Glutamatergic neuron (in vitro differentiated cells): ENCODE results near the gene RET. TPM values are rescaled to one million over a fixed set of nuclear protein-coding genes. Genes with fewer than 3 reads are reported as not detected.

Source experiments
- DNase-seq: peaks from one replicate; pipeline ENCODE4 v3.0.0; 2022
- H3K27ac Mint-ChIP-seq: one replicate; pipeline ENCODE4 v1.8.0; 2020; ENCODE audit warnings: mild to moderate bottlenecking, mixed read lengths, inconsistent platforms; ENCODE audit not compliant: unreplicated experiment
- H3K27me3 Mint-ChIP-seq: one replicate; pipeline ENCODE4 v1.8.0; 2020; ENCODE audit warnings: mild to moderate bottlenecking, moderate library complexity, mixed read lengths, inconsistent platforms; ENCODE audit not compliant: unreplicated experiment
- H3K36me3 Mint-ChIP-seq: one replicate; pipeline ENCODE4 v1.8.0; 2020; ENCODE audit warnings: mild to moderate bottlenecking, mixed read lengths, inconsistent platforms; ENCODE audit not compliant: unreplicated experiment
- H3K4me1 Mint-ChIP-seq: one replicate; pipeline ENCODE4 v1.8.0; 2020; ENCODE audit warnings: mild to moderate bottlenecking, low read depth, mixed read lengths, inconsistent platforms; ENCODE audit not compliant: unreplicated experiment
- H3K4me3 Mint-ChIP-seq: one replicate; pipeline ENCODE4 v1.8.0; 2020; ENCODE audit warnings: mild to moderate bottlenecking, mixed read lengths, inconsistent platforms; ENCODE audit not compliant: unreplicated experiment
- H3K9me3 Mint-ChIP-seq: one replicate; pipeline ENCODE4 v1.8.0; 2020; ENCODE audit warnings: mild to moderate bottlenecking, moderate library complexity, mixed read lengths, inconsistent platforms; ENCODE audit not compliant: unreplicated experiment
- CTCF ChIP-seq: fragments of 200-600 bp; sonication (generic); IDR thresholded peaks from one replicate; pipeline ENCODE4 v1.5.0; 2021; ENCODE audit not compliant: partially characterized antibody, unreplicated experiment
- total RNA-seq: library from RNA; stranded (reverse); fragmentation: NEBNext Ultra II Directional; extraction: Animal tissue kit (Norgen Biotek cat#: 25700); gene quantifications from one replicate; pipeline ENCODE4 v1.2.1, GENCODE V29; 2021; ENCODE audit not compliant: unreplicated experiment

The RET gene
- total RNA-seq, 1 donor from 2014 or later, result 34.7 TPM

GRCh38 chr10:43076311-43076875 lies 476 bp upstream of the RET start:
- peaks cover 25% of the 10 kb centered on the region for H3K27me3 Mint-ChIP-seq
- no peak for TF ChIP-seq CTCF
- peak; percentile 68 for DNase-seq
- H3K27ac Mint-ChIP-seq, result no peak overlapping the region
- peak overlapping the region; percentile 67 for H3K4me3 Mint-ChIP-seq
- H3K36me3 Mint-ChIP-seq, result no peaks in the 10 kb centered on the region
- peaks cover 8% of the 10 kb centered on the region for H3K9me3 Mint-ChIP-seq
- peaks cover 8% of the 10 kb centered on the region for H3K4me1 Mint-ChIP-seq

DNA sequence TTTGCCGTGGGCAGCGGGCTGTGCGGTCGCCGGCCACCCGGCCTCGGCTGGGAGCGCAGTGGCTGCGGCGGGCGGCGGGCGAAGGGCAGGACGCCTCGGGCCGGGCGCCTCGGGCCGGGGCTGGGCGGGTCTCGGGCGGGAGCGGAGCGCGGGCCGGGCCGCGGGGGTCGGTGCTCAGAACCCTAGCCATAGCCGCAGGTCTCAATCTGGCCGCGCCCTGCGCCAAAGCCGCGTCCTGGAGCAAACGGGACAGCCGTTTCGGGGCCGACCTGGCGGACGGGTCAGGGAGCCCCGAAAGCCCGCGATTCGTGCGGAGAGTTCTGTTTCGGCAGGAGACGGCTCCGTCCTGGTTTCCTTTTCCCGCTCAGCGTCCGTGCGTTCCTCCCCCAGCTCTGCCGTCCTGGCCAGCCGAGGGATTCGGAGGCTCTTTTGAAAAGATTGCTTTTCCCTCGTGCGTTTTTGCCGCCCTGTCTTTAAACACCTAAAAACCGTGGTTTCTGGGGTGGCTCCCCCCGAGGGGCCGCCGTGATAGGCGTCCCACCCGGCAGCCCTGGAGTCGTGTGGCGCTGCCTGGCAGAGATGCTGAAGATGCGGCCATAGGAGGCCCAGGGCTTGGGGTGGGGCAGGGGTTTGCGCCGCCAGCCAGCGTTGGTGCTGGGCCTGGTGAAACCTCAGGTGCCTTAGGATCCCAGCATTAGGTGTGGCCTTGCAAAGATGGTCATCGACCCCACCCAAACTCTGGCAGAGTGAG lies 727 bp downstream of the RET start:
- no peaks in the 10 kb centered on the region for H3K36me3 Mint-ChIP-seq
- no peak for DNase-seq
- TF ChIP-seq CTCF, result peak; percentile 13
- H3K27me3 Mint-ChIP-seq, result peaks cover 22% of the 10 kb centered on the region
- H3K9me3 Mint-ChIP-seq, result peaks cover 8% of the 10 kb centered on the region
- H3K4me1 Mint-ChIP-seq, result peaks cover 4% of the 10 kb centered on the region
- H3K4me3 Mint-ChIP-seq, result peak overlapping the region; percentile 81
- H3K27ac Mint-ChIP-seq, result no peak overlapping the region

GRCh38 chr10:43078175-43078985 lies 1.5 kb downstream of the RET start:
- Mint-ChIP-seq H3K27me3 (peaks cover 22% of the 10 kb centered on the region), H3K9me3 (peaks cover 8% of the 10 kb centered on the region)
- TF ChIP-seq CTCF, result no peak

DNA sequence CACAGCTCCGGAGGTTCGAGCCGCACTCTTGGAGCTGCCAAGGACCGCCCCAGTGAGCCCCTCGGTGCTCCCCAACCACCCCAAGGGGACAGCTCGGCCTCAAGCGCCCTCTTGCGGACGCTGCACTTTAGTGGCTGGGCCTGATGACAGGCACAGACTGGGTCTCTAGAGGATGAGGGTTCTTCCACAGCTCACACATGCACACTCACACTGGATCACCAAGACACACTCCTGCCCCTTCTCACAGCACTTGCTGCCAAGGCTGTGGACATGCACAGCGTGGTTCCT lies 2.1 kb downstream of the RET start:
- Mint-ChIP-seq H3K4me3 (peak overlapping the region; percentile 52), H3K27me3 (peaks cover 21% of the 10 kb centered on the region), H3K27ac (no peak overlapping the region), H3K36me3 (no peaks in the 10 kb centered on the region), H3K9me3 (peaks cover 7% of the 10 kb centered on the region), H3K4me1 (peaks cover 4% of the 10 kb centered on the region)
- peak; percentile 85 for DNase-seq
- TF ChIP-seq CTCF, result peak; percentile 81

More at GRCh38 chr10:43078175-43078985, 1.5 kb downstream of the RET start:
- peak overlapping the region; percentile 62 for H3K27ac Mint-ChIP-seq
- DNase-seq, result no peak
- H3K4me1 Mint-ChIP-seq, result peaks cover 4% of the 10 kb centered on the region
- peak overlapping the region; percentile 74 for H3K4me3 Mint-ChIP-seq
- H3K36me3 Mint-ChIP-seq, result no peaks in the 10 kb centered on the region
